ENCODE measurements around the gene CYB561.

The CYB561 gene

GRCh38 chr17:63433746-63434591 lies 12.1 kb downstream of the CYB561 start:
- Histone ChIP-seq H2BK15ac (ENCODE audit: low read depth, poor library complexity, severe bottlenecking) (peak overlapping the region; percentile 60), H3K36me3 (ENCODE audit: control insufficient read depth in 1 of 2, insufficient read depth in 2 of 2, low read depth in 1 of 2, low read length in 2 of 2) (peaks cover 32 to 34% of the 10 kb centered on the region in 2 experiments), H3K4me3 (ENCODE audit: insufficient read depth in 1 of 2, low read depth in 1 of 2, low read length in 2 of 2) (peak overlapping the region in 1 of 2 experiments; percentile 67), H2BK120ac (ENCODE audit: low read depth, low read length) (peak overlapping the region; percentile 73), H2AFZ (ENCODE audit: low read depth, low read length) (peak overlapping the region; percentile 51), H3K4me2 (ENCODE audit: low read length, poor library complexity, severe bottlenecking) (no peak overlapping the region), H3K9ac (ENCODE audit: low read length) (peak overlapping the region; percentile 84), H3K27ac (ENCODE audit: low read length, poor library complexity, severe bottlenecking) (peak overlapping the region; percentile 71), H2BK5ac (ENCODE audit: low read depth, low read length, poor library complexity, severe bottlenecking) (no peak overlapping the region), H2BK12ac (ENCODE audit: low read length in 2 of 2) (peak overlapping the region; percentile 44 to 80), H3K18ac (ENCODE audit: low read depth in 1 of 2, low read length in 2 of 2) (peak overlapping the region; percentile 47 to 73), H3K4me1 (ENCODE audit: control insufficient read depth, insufficient read depth, low read depth, low read length) (peaks cover 31% of the 10 kb centered on the region), H4K91ac (ENCODE audit: low read length) (peak overlapping the region; percentile 83), H3K23ac (ENCODE audit: low read length in 2 of 2) (no peak overlapping the region), H3K4ac (ENCODE audit: low read depth in 1 of 2, low read length in 2 of 2) (peak overlapping the region; percentile 62 to 75), H3K27me3 (ENCODE audit: control insufficient read depth in 1 of 2, insufficient read depth in 1 of 2, low read length in 2 of 2) (no peaks in the 10 kb centered on the region), H3K9me3 (ENCODE audit: control insufficient read depth, low read length) (no peaks in the 10 kb centered on the region), H3K14ac (ENCODE audit: low read length in 2 of 2) (peak overlapping the region in 1 of 2 experiments; percentile 75), H2AK5ac (ENCODE audit: low read length, severe bottlenecking) (peak overlapping the region; percentile 64), H4K8ac (ENCODE audit: low read length) (peak overlapping the region; percentile 86), H3K79me1 (replicated peaks; ENCODE audit: low read length, poor library complexity, severe bottlenecking) (peaks cover 17% of the 10 kb centered on the region)
- WGBS = 88% methylated on average over 32 of the region's 32 CpGs
- peak; percentile 89 for DNase-seq

DNA sequence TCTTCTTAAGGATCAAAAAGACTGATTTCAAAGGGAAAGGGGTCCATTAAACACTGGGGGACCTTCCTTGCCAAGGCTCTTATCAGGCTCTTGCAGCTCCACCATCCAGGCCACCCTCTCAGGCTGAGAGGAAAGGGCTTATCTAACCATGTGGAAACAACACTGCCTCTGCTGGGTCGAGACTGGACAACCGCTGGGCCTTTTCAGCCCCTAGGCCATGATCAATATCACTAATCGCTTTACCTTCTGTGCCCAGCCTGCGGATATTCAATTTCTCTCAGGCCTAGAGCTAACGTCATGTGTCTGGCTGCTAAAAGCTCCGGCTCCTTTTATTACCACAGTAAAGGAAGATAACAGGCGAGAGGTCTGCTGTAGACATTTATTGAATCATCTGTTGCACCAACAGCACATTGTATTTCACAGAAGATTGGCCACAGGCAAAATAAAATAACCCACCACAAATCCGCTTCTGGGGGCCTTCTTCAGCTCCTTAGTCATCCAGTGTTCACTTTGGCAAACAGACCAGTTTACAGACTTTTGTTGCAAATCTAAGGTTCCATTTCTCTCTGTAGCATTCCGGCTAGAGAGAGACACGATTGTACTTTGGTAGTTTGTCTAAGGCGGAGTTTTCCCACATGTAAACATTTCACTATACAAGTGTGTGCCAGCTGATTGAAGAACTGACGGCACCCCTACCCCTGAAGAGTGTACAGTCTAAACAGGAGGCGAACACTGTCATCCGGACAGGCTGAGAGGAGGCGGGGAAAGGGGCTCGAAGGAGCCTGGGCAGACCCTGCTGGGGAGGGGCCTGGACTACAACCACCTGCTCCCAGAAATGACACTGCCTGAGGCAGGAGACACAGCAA lies 13.9 kb downstream of the CYB561 start:
- Histone ChIP-seq H3K36me3 (ENCODE audit: control insufficient read depth in 1 of 2, insufficient read depth in 2 of 2, low read depth in 1 of 2, low read length in 2 of 2) (peaks cover 32 to 34% of the 10 kb centered on the region in 2 experiments), H2AK5ac (ENCODE audit: low read length, severe bottlenecking) (no peak overlapping the region), H3K4me3 (ENCODE audit: insufficient read depth in 1 of 2, low read depth in 1 of 2, low read length in 2 of 2) (no peak overlapping the region), H3K79me1 (replicated peaks; ENCODE audit: low read length, poor library complexity, severe bottlenecking) (peaks cover 11% of the 10 kb centered on the region), H3K4me1 (ENCODE audit: control insufficient read depth, insufficient read depth, low read depth, low read length) (peaks cover 31% of the 10 kb centered on the region), H4K8ac (ENCODE audit: low read length) (peak overlapping the region; percentile 80), H3K4me2 (ENCODE audit: low read length, poor library complexity, severe bottlenecking) (no peak overlapping the region), H3K9me3 (ENCODE audit: control insufficient read depth, low read length) (no peaks in the 10 kb centered on the region), H4K91ac (ENCODE audit: low read length) (peak overlapping the region; percentile 80), H2BK120ac (ENCODE audit: low read depth, low read length) (peak overlapping the region; percentile 8), H3K14ac (ENCODE audit: low read length in 2 of 2) (no peak overlapping the region), H2BK15ac (ENCODE audit: low read depth, poor library complexity, severe bottlenecking) (peak overlapping the region; percentile 76), H3K4ac (ENCODE audit: low read depth in 1 of 2, low read length in 2 of 2) (peak overlapping the region; percentile 9 to 42), H3K9ac (ENCODE audit: low read length) (peak overlapping the region; percentile 84), H2BK12ac (ENCODE audit: low read length in 2 of 2) (peak overlapping the region; percentile 45 to 85), H3K27ac (ENCODE audit: low read length, poor library complexity, severe bottlenecking) (no peak overlapping the region), H2BK5ac (ENCODE audit: low read depth, low read length, poor library complexity, severe bottlenecking) (no peak overlapping the region), H3K18ac (ENCODE audit: low read depth in 1 of 2, low read length in 2 of 2) (peak overlapping the region in 1 of 2 experiments; percentile 85), H3K27me3 (ENCODE audit: control insufficient read depth in 1 of 2, insufficient read depth in 1 of 2, low read length in 2 of 2) (no peaks in the 10 kb centered on the region), H2AFZ (ENCODE audit: low read depth, low read length) (no peak overlapping the region), H3K23ac (ENCODE audit: low read length in 2 of 2) (no peak overlapping the region)
- peak; percentile 70 for DNase-seq
- 61% methylated on average over 16 of the region's 16 CpGs for WGBS

DNA sequence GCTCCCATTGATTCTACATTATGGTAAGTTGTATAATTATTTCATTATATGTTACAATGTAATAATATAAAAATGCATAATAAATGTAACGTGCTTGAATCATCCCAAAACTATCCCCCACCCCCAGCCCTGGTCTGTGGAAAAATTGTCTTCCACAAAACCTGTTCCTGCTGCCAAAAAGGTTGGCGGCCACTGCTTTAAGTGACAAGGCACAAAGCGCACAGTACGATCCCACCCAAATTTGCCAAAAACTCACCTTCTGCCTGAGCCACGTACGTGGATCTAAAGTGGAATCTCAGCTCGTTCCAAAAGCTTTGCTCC lies 14.5 kb downstream of the CYB561 start:
- no peak overlapping the region for H3K18ac ChIP-seq (ENCODE audit: low read depth in 1 of 2, low read length in 2 of 2)
- WGBS = 90% methylated on average over 7 of the region's 7 CpGs
- peaks cover 30% of the 10 kb centered on the region for H3K4me1 ChIP-seq (ENCODE audit: control insufficient read depth, insufficient read depth, low read depth, low read length)

DNA sequence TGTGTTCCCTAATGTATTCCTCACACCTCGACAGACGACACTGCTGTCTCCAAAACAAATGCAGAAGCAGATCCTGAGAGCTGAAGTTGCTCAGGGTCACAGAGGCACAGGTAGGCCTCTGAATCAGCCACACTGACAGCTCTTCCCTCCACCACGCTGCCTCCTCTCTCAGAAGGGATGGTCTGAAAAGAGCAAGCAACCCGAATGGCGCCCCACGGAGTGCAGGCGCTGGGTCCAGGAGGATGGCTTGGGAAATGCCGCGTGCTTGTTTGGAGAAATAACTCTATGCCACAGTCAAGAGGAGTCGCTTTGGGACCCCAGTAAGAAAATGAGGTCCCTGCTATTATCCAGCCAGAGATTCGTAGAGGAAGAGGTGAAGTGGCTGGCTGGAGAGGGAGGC lies 15.9 kb downstream of the CYB561 start:
- 92% methylated on average over 11 of the region's 11 CpGs for WGBS
- Histone ChIP-seq H4K91ac (ENCODE audit: low read length) (no peak overlapping the region), H3K4me1 (ENCODE audit: control insufficient read depth, insufficient read depth, low read depth, low read length) (peaks cover 28% of the 10 kb centered on the region), H3K14ac (ENCODE audit: low read length in 2 of 2) (no peak overlapping the region), H3K79me1 (replicated peaks; ENCODE audit: low read length, poor library complexity, severe bottlenecking) (peaks cover 13% of the 10 kb centered on the region), H4K8ac (ENCODE audit: low read length) (no peak overlapping the region), H3K36me3 (ENCODE audit: control insufficient read depth in 1 of 2, insufficient read depth in 2 of 2, low read depth in 1 of 2, low read length in 2 of 2) (peaks cover 21 to 28% of the 10 kb centered on the region in 2 experiments), H3K4me3 (ENCODE audit: insufficient read depth in 1 of 2, low read depth in 1 of 2, low read length in 2 of 2) (no peak overlapping the region), H2BK120ac (ENCODE audit: low read depth, low read length) (no peak overlapping the region), H3K4ac (ENCODE audit: low read depth in 1 of 2, low read length in 2 of 2) (no peak overlapping the region), H3K9me3 (ENCODE audit: control insufficient read depth, low read length) (no peaks in the 10 kb centered on the region), H3K27me3 (ENCODE audit: control insufficient read depth in 1 of 2, insufficient read depth in 1 of 2, low read length in 2 of 2) (no peaks in the 10 kb centered on the region), H2BK12ac (ENCODE audit: low read length in 2 of 2) (peak overlapping the region in 1 of 2 experiments; percentile 15), H2AFZ (ENCODE audit: low read depth, low read length) (no peak overlapping the region), H3K4me2 (ENCODE audit: low read length, poor library complexity, severe bottlenecking) (no peak overlapping the region), H2BK15ac (ENCODE audit: low read depth, poor library complexity, severe bottlenecking) (no peak overlapping the region), H3K9ac (ENCODE audit: low read length) (no peak overlapping the region), H2AK5ac (ENCODE audit: low read length, severe bottlenecking) (no peak overlapping the region), H2BK5ac (ENCODE audit: low read depth, low read length, poor library complexity, severe bottlenecking) (no peak overlapping the region), H3K18ac (ENCODE audit: low read depth in 1 of 2, low read length in 2 of 2) (no peak overlapping the region), H3K27ac (ENCODE audit: low read length, poor library complexity, severe bottlenecking) (no peak overlapping the region), H3K23ac (ENCODE audit: low read length in 2 of 2) (no peak overlapping the region)
- DNase-seq = no peak

More for the DNA sequence above, 14.5 kb downstream of the CYB561 start:
- no peak overlapping the region for H3K4me2 ChIP-seq (ENCODE audit: low read length, poor library complexity, severe bottlenecking)
- no peak overlapping the region for H3K4me3 ChIP-seq (ENCODE audit: insufficient read depth in 1 of 2, low read depth in 1 of 2, low read length in 2 of 2)
- H3K27me3 ChIP-seq (ENCODE audit: control insufficient read depth in 1 of 2, insufficient read depth in 1 of 2, low read length in 2 of 2) = no peaks in the 10 kb centered on the region
- H3K27ac ChIP-seq (ENCODE audit: low read length, poor library complexity, severe bottlenecking) = no peak overlapping the region
- no peak overlapping the region for H4K8ac ChIP-seq (ENCODE audit: low read length)
- H4K91ac ChIP-seq (ENCODE audit: low read length) = no peak overlapping the region
- no peak overlapping the region for H3K14ac ChIP-seq (ENCODE audit: low read length in 2 of 2)
- H3K9me3 ChIP-seq (ENCODE audit: control insufficient read depth, low read length) = no peaks in the 10 kb centered on the region
- H3K79me1 ChIP-seq (replicated peaks; ENCODE audit: low read length, poor library complexity, severe bottlenecking) = peaks cover 11% of the 10 kb centered on the region
- H2BK15ac ChIP-seq (ENCODE audit: low read depth, poor library complexity, severe bottlenecking) = no peak overlapping the region
- no peak overlapping the region for H3K23ac ChIP-seq (ENCODE audit: low read length in 2 of 2)
- peaks cover 32 to 33% of the 10 kb centered on the region in 2 experiments for H3K36me3 ChIP-seq (ENCODE audit: control insufficient read depth in 1 of 2, insufficient read depth in 2 of 2, low read depth in 1 of 2, low read length in 2 of 2)
- no peak for DNase-seq
- no peak overlapping the region for H3K4ac ChIP-seq (ENCODE audit: low read depth in 1 of 2, low read length in 2 of 2)
- no peak overlapping the region for H2BK5ac ChIP-seq (ENCODE audit: low read depth, low read length, poor library complexity, severe bottlenecking)
- H2AK5ac ChIP-seq (ENCODE audit: low read length, severe bottlenecking) = no peak overlapping the region
- no peak overlapping the region for H2AFZ ChIP-seq (ENCODE audit: low read depth, low read length)
- no peak overlapping the region for H2BK12ac ChIP-seq (ENCODE audit: low read length in 2 of 2)
- H2BK120ac ChIP-seq (ENCODE audit: low read depth, low read length) = no peak overlapping the region
- H3K9ac ChIP-seq (ENCODE audit: low read length) = no peak overlapping the region
